NCI-H2081 treated with DMSO at 0.1 percent for 48 hours (cell line): ENCODE data around the gene PIAS4.

Source experiments
- DNase-seq: peaks from one replicate; lab custom pipeline; 2025; lab: John Stamatoyannopoulos, UW

The PIAS4 gene

DNA sequence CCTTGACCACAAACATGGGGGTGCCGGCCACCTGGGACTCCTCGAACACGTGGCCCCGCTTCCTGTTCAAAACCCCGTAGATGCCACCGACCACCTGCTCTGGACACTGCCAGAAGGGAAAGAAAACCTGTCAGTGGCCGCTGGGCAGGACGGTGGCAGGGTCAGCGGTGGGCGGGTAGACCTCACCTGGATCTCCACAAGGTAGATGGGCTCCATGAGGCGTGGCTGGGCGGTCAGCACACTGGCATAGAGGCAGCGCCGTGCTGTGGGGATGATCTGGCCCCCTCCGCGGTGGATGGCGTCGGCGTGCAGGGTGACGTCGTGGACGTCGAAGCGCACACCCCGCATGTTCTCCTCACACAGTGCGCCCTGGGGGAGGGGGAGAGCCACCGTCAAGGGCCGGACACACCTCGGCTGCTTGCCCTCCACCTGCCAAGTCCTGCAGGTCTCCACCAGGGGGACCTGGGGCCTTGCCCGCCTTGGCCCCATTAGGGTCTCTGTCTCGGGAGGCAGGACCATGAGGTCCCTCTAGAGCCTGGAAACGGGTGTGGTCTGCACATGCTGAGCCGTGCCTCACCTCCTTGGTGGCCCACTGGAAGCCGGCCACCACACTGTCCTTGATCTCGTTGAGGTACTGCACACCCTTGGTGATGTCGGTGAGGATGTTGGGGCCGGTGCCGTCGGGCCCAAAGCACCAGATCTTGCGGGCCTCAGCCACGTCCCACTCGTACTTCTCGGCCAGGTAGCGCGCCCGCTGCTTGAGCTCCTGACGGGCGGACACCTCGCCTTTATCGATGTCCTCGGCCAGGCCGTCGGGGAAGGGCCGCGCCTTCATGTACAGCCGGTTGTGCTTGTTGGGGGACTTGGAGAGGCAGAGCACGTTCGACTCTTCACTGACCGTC lies 30.0 kb upstream of the PIAS4 start:
- DNase-seq = no peak

DNA sequence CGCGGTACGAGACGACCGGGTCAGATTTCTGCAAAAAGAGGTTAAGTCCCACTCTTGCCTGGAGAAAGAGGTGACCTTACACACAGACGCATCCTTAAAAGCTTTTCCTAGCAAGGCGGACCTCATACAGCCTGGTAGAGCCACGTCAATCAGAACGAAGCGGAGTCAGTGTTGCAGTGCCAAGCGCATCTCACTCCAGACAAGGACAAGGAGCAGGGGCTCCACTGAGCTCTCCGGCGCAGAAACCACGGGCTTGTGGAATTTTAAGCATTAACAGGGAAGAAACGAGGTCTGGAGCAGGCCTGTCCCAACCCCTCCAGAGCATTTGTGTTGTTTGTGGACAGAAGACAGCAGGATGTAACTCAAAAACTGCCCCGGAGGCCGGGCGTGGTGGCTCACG lies 29.4 kb upstream of the PIAS4 start:
- DNase-seq = no peak

DNA sequence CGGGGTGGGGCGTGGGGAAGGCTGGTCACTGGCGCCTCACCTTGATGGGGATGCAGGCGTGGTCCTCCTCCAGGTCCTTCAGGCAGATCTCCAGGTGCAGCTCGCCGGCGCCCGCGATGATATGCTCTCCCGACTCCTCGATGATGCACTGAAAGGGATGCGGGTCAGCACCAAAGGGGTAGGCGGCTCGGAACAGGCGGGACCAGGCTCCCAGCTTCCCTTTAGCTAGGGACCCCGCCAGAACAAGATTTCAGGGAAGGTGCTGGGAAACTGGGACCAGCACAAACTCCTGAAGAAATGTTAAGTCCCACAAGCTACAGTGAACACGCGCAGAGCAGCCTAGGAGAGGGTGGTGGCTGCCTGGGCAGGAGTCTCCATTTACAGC lies 28.3 kb upstream of the PIAS4 start:
- DNase-seq = no peak

DNA sequence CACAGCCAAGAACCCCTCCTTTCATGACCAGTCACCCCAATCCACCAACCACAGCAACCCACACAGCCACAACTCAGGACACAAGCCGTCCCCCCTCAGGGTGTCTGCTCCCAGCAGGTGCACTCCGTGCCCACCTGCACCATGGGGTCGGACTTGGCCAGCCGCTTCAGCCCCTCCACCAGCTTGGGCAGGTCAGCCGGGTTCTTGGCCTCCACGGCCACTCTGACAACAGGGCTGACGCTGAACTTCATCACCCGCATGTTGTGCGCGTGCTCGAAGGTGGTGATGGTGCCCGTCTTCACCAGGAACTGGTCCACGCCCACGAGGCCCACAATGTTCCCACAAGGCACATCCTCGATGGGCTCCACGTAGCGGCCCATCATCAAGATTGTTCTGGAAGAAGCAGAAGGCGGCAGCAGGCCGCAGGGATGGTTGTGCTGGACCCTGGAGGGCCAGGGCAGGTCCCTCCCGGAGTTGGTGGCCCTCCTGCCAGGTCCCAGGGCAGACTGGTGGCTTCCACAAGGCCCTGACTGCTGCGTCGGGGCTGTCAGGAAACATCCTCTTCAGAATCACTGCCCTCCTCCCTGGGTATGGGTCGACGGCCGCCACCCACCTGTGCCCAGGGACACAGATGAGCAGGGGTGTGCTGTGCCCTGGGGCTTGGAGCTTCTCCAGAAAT lies 27.7 kb upstream of the PIAS4 start:
- DNase-seq = no peak

DNA sequence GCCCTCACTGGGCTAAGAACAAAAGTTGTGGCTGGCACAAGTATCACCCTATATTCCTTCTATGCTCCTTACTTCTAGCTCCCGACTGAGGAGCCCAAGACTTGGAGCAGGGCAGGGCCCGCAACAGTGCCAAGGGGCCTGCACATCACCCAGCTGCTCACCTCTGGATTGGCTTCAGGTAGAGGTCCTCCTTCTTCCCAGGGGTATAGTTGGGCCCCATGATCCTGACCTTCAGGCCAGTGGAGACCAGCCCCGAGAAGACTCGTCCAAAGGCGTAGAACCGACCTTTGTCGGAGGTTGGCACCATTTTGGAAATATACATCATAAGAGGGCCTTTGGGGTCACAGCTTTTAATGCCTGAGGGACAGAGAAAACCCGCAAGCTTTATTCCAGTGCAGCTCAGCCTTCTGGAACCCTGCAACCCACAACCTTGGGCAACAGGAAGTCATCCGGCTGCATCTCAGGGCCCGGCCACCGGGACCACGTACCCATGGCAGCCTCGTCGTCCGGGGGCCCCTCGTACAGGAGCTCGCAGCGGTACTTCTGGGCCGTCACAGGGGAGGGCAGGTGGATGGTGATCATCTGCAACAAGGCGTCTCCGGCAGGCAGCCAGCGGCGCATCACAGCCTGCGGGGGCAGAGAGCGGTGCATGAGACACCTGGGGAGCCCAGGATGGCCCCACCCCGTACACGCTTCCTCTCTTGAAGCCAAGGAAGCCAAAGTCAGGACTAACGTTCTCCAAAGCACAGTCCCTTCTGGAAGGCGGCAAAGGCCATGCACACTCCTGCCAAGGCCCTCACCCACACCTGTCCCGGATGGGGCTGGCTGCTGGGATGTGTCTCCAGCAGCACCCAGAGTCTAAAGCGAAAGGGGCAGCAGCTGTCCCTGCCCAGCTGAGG lies 26.9 kb upstream of the PIAS4 start:
- DNase-seq = no peak

DNA sequence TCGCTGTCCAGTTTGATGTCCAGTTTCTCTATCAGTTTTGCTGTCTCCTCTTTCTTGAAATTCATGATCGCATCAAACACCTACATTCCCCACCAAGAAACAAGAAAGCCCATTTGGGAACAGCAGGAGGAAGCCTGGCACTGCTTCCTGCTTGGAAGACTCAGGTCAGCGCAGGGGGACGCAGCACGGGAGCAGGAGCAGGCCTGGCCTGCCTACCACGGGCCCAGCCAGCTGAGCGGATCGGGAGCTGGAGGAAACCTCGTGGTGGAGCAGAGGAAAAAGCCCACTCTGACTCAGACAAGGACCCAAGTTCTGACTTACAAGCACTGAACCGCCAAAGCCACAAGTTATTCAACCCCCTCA lies 26.2 kb upstream of the PIAS4 start:
- no peak for DNase-seq

DNA sequence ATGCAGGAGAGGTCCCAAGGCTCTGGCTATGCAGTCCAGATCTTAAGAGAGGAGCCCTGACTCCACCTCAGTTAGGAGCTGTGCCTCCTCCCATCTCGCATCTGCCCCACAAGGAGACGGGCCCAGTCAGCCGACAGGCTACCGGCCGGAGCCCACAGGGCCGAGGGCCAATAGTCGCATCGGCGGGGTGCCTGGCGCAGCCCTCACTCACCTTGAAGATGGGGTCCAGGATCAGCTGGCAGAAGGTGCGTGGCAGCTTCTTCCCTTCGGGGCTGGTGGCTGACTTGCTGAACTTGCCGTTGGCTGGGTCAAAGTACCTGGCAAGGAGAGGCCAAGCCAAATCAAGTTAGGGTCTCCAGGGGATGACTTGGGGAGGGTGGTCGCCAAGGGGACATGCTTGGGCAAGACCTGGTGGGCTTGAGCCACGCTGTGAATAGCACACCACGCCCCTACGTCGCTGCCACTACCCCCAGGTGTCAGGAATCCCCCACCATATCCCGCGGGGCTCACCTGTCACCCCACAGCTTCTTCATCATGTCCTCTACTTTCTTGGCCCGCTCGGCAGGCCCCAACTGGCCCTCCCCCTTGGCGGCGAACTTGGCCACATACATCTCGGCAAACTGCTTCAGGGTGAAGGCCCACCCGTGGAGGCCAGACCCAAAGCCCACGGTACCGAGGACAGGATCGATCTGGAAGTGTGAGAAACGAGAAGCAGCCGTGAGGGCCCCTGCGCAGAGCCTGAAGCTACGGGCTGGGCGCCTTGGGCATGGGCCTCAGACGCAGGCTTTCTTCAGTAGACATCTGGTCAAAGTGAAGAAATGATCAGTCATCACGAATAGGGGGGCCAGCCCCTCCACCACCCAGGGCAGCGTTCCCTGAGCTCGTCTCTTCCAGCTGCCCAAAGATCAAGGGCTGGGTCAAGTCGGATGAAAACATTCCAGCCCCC lies 25.5 kb upstream of the PIAS4 start:
- no peak for DNase-seq

DNA sequence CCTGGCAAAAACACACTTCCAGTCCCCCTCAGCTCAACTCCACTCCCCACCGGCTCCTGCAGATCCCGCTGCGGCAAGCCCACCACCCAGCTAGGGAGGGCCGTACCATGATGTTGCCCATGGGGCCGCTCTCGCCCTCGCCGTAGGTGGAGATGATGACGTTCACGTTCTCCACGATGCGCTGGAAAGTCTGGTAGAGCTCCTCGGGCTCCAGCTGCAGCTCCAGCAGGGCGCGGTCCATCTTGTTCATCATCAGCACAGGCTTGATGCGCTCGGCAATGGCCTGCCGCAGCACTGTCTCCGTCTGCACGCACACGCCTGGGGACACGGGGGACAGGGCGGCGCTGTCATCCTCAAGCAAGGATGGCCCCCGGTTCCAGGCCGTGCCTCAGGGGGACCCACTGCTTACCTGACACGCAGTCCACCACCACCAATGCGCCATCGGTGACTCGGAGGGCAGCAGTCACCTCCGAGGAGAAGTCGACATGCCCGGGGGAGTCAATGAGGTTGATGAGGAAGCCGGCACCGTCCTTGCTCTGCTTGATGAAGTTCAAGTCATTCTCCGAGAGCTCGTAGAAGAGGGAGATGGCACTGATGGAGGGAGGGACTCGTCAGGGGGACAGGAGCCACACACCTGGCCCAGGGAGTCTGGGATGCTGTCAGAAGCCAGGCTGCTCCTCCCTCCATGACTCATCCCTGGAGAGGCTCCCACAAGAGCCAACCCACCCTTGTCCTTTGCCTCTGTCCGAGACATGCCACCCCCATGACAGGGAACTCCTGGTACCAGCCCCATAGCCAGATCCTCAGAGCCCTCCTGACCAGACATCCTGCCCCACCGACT lies 24.6 kb upstream of the PIAS4 start:
- no peak for DNase-seq

DNA sequence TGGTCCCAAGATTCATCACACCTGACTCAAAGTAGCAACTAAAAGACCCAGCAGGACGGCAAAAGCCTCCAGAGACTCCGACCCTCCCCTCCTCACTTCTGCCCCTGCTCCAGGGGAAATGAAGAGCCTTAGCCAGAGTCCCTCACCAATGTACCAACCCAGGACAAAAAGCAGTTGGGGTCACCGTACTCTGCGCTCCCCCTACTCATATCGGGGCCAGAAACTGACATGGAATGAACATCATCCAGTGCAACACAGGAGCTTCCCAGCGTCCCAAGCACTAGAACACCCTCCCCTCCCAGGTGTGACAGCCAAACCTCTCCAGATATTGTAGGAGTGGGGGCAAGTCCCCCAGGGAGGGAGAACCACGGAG lies 24.0 kb upstream of the PIAS4 start:
- no peak for DNase-seq

DNA sequence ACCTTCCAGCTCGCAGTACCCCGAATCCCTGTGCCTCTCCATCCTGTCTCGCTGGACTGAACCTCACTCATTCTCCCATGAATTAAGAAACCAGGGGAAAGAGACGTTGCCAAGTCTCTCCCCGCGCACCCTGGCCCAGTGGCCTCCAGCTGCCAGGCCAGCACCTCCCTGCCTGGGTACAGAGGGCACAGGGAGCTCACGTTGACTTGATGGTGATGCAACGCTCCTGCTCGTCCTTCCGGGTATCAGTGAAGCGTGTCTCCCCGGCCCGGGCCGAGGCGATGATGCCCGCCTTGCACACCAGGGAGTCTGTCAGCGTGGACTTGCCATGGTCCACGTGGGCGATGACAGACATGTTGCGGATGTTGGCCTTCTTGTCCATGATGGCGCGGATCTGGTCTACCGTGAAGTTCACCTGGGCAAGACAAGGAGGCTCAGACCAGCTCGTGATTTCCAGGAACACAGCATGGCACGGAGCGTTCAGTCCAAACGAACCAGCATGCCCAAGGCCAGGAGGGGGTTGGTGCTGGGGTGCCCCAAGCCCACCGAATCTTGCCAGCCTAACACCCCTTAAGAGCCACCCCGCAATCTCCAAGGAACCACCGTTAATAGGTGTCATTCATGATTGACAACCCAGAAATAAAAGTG lies 23.5 kb upstream of the PIAS4 start:
- no peak for DNase-seq

DNA sequence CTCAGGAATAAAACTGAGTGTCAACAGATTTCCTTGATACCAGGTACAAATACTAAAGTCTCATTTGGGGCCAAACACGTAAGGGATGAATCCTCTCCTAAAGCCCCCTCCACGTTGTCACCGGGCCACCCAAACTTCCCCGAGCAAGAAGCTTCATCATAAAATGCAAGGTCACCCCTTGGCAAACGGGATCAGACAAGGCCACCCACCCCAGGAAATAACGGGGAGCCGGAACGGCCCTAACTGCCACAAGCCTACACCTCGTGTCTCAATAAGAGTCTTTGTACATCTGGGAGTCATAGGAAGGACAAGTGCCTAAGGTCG lies 23.0 kb upstream of the PIAS4 start:
- no peak for DNase-seq

DNA sequence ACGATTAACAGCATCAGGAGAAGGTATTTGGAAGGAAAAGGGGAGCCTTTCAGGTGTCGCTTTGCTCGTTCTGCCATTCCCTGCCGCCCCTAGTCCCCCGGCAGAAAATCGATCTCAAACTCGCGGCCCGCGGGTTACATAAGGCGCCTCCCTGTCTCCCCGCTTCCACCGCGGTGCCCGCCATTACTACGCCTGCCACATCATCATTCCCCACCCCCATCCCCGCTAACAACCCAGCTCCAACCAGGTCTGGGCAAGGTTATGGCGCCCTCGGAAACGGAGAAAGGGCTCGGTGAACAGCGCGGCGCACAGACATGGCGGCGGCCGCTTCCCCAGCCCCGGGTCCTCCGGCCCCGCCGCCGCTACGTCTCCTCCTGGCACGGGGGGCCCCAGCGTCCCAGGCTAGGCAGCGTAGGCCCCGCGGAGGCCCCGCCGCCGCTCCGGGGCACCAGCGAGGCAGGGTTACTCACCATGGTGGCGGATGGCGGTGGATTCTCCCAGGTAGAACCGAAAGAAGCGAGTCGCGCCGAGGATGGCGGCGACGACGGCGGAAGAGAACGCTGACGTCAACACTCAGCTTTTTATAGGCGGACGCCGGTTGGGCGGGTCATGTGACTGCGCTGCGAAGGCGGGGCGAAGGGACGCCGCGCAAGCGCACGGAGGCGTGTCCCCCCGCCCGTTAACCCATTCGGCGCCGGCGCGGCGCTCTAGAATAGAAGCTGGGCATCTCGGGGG lies 22.5 kb upstream of the PIAS4 start, which contains the start of gene EEF2:
Gene EEF2 (minus strand): TSS at position 556 of the 735 bp plus-strand sequence. CDS start 83 bp downstream, at position 473.
- DNase-seq = peak; percentile 67

DNA sequence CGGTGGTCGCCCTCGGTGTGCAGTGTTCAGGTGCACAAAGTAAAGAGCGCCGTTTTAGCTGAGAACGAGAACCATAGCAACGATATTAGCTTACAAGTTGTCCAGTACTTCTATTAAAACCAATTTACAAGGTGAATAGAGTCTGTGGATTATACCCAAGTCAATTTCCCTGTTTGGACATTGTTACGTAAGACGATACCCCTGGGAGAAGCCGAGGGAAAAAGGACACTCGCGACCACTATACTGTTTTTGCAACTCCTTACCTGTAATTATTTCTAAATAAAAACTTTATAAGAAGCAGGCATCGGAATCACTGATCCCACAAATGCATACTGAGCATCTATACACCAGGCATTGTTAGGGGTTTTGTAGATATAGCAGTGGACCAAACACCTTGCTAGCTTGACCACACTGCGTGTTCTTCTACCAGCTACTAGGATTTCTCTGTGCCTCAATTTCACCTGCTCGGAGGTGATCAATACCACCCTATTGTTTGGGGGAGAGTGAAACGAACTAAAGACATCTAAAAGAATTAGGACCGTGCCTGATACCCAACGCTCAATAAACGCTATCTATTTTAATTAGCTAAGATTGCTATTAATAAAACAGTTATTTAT lies 21.8 kb upstream of the PIAS4 start:
- no peak for DNase-seq

DNA sequence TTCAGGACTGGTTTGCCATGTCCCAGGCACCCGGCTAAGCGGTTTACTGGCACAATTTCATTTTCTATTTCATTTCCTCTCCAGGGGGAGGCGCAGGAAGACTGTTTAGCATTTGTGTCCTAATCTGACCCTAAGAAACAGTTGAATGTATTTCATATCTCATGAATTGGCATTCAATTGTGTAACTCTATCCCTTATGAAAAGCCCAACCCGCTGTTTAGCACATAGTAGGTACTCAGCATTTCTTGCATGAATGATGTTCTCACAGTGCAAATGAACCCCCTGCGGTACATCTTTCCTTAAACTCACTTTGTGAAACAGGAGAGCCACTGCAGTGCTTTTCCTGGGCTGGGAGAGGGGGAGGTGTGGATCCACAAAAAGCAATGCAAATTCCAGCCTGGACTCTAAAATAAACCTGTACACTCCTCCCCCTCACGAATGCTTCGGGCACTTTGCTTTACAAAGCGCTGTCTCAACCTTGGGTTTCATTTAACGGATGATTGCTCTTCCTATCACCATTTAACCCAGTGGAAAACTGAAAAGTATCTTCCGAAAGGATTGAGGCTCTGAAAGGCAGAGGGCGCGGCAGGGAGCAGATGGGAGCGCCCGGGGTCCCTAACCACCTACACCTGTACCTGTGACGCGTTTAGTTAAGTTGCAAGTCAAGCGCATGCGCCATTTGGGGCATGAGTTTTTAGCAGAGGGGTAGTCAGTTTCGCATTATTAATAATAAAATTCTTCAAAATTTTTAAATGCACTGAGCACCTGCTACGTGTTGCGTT lies 21.1 kb upstream of the PIAS4 start:
- DNase-seq = peak; percentile 73

DNA sequence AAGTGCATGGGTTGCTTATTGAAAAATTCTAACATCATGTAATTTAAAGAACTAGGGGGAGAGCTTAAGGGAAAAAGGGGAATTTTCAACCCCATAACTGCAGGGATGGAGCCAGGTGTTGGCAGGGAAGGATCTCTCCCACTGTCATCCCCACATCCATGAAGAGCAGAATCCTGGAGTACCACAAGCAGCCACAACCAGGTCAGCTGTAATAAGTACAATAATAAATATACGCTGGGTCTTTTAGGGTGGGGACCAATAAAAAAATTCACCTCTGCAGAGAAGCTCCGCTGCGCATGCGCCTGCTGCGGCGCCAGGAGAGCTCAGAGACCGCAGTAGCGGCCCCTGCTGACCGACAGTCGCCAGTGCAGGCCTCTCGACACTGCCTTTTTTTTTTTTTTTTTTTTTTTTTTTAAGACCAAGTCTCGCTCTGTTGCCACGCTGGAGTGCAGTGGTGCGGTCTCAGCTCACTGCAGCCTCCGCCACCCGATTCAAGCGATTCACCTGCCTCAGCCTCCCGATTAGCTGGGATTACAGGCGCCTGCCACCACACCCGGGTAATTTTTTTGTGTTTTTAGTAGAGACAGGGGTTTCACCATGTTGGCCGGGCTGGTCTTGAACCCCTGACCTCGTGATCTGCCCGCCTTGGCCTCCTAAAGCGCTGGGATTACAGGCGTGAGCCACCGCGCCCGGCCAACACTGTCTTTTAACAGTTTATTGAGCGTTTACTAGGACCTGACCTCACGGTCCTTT lies 19.7 kb upstream of the PIAS4 start:
- peak; percentile 49 for DNase-seq

DNA sequence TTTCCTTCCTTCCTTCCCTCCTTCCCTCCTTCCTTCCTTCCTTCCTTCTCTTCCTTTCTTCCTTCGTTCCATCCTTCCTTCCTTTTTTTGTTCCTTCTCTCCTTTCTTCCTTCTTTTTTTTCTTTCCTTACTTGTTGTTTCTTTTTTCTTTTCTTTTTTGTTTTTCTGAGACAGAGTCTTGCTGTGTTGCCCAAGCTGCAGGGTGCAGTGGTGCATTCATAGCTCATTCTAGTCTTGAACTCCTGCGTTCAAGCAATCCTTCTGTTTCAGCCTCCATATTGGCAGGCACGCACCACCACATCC lies 16.8 kb upstream of the PIAS4 start:
- no peak for DNase-seq

DNA sequence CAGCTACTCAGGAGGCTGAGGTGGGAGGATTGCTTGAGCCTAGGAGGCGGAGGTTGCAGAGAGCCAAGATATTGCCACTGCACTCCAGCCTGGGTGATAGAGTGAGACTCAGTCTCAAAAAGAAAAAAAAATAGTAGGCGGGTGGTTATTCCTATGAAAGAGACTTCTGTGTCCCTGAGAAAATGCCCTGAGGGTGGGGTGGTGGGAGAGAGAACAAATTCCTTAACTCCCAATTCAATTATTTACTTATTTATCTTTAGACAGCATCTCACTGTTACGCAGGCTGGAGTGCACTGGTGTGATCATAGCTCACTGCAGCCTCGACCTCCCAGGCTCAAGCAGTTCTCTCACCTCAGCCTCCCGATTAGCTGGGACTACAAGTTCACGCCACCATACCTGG lies 11.9 kb upstream of the PIAS4 start:
- no peak for DNase-seq
